H1 (cell line): ENCODE results near the gene SBF2. TPM values are rescaled to one million over a fixed set of nuclear protein-coding genes. Genes with fewer than 3 reads are reported as not detected.

Source experiments
- CTCF ChIA-PET: fragments of 300-600 bp; sonication (Branson Sonifier 250); formaldehyde crosslinking; loops from one replicate; lab custom pipeline; 2021; ENCODE audit not compliant: partially characterized antibody; lab: Charles Lee
- POLR2A ChIA-PET: fragments of 300-600 bp; sonication (Branson Sonifier 250); formaldehyde crosslinking; loops from one replicate; lab custom pipeline; 2021; ENCODE audit warnings: inconsistent platforms; ENCODE audit not compliant: partially characterized antibody; lab: Charles Lee
- DNase-seq, 2 experiments: peaks; one replicate each; pipeline versions ENCODE4 v3.0.0 to v3.0.0-alpha.2; 2010 to 2022; ENCODE audit warnings: low spot score in 2 of 2, low read depth in 1 of 2, mixed read lengths in 1 of 2
- FAIRE-seq: peaks from 2 replicates; lab custom pipeline; 2011; peaks lifted over from hg19 to GRCh38; lab: Jason Lieb, UNC
- H2AFZ ChIP-seq: 2 replicates; pipeline ENCODE4 v1.8.1; 2012; ENCODE audit warnings: low read length, inconsistent platforms
- H2AK5ac ChIP-seq: 2 replicates; pipeline ENCODE4 v1.6.1; 2013; ENCODE audit warnings: low read depth, low read length
- H2BK120ac ChIP-seq: replicated peaks from 2 replicates; pipeline ENCODE3; 2013; ENCODE audit warnings: low read depth, low read length, inconsistent platforms
- H2BK12ac ChIP-seq: 2 replicates; pipeline ENCODE4 v1.6.1; 2013; ENCODE audit warnings: low read depth, low read length
- H2BK15ac ChIP-seq: 2 replicates; pipeline ENCODE4 v1.6.1; 2013; ENCODE audit warnings: low read length
- H2BK20ac ChIP-seq: 2 replicates; pipeline ENCODE4 v1.6.1; 2013; ENCODE audit warnings: low read length
- H2BK5ac ChIP-seq: 2 replicates; pipeline ENCODE4 v1.6.1; 2013; ENCODE audit warnings: low read depth, low read length
- H3K14ac ChIP-seq: 2 replicates; pipeline ENCODE4 v1.6.1; 2013; ENCODE audit warnings: inconsistent platforms; ENCODE audit not compliant: insufficient read length
- H3K18ac ChIP-seq: 2 replicates; pipeline ENCODE4 v1.6.1; 2013; ENCODE audit warnings: low read length; ENCODE audit errors: extremely low read depth
- H3K23ac ChIP-seq: 2 replicates; pipeline ENCODE4 v1.6.1; 2013; ENCODE audit warnings: inconsistent platforms; ENCODE audit not compliant: insufficient read length
- H3K23me2 ChIP-seq: 2 replicates; pipeline ENCODE4 v1.6.1; 2013; ENCODE audit warnings: low read depth, low read length
- H3K27ac ChIP-seq: 2 replicates; pipeline ENCODE4 v1.6.1; 2011; ENCODE audit warnings: low read depth, low read length, inconsistent platforms
- H3K27me3 ChIP-seq, 4 experiments: replicated peaks in 1 of 4; 1 replicate in 1 of 4; 2 replicates in 3 of 4; pipeline versions ENCODE4 v1.6.1 to v1.8.1; 2011 to 2013; ENCODE audit warnings: low read length in 3 of 4, mild to moderate bottlenecking in 3 of 4, inconsistent platforms in 2 of 4, mixed read lengths in 2 of 4, moderate library complexity in 1 of 4; ENCODE audit not compliant: control insufficient read depth in 3 of 4, insufficient read depth in 3 of 4; ENCODE audit errors: extremely low read depth in 1 of 4
- H3K36me3 ChIP-seq, 4 experiments: 2 replicates each; pipeline versions ENCODE4 v1.6.1 to v1.8.1; 2011 to 2013; ENCODE audit warnings: mild to moderate bottlenecking in 4 of 4, low read length in 3 of 4, moderate library complexity in 2 of 4, control low read depth in 1 of 4, inconsistent platforms in 1 of 4; ENCODE audit not compliant: insufficient read depth in 4 of 4, control insufficient read depth in 2 of 4
- H3K4ac ChIP-seq: replicated peaks from 2 replicates; pipeline ENCODE3; 2013; ENCODE audit warnings: low read length, low read depth, mixed read lengths, inconsistent platforms; ENCODE audit not compliant: insufficient read length
- H3K4me1 ChIP-seq, 4 experiments: replicated peaks in 1 of 4; 1 replicate in 1 of 4; 2 replicates in 3 of 4; pipeline versions ENCODE4 v1.6.1 to v1.8.1; 2011 to 2013; ENCODE audit warnings: low read length in 3 of 4, inconsistent platforms in 2 of 4, mixed read lengths in 1 of 4; ENCODE audit not compliant: insufficient read depth in 4 of 4, control insufficient read depth in 3 of 4
- H3K4me2 ChIP-seq, 2 experiments: 2 replicates each; pipeline versions ENCODE4 v1.6.1 to v1.8.1; 2011 to 2013; ENCODE audit warnings: low read depth in 2 of 2, low read length in 2 of 2, control low read depth in 1 of 2, inconsistent platforms in 1 of 2, mild to moderate bottlenecking in 1 of 2; ENCODE audit not compliant: insufficient read depth in 1 of 2
- H3K4me3 ChIP-seq, 4 experiments: fragments of 200-600, 300-600 bp in 1 of 4; sonication (generic), shearing (Covaris generic), sonication (Bioruptor Twin) in 1 of 4; 2 replicates each; pipeline versions ENCODE4 v1.5.1 to v1.8.1; 2011 to 2016; ENCODE audit warnings: low read length in 4 of 4, low read depth in 3 of 4, control low read depth in 2 of 4, inconsistent platforms in 2 of 4, mild to moderate bottlenecking in 2 of 4, mixed read lengths in 1 of 4, moderate library complexity in 1 of 4; ENCODE audit not compliant: insufficient read depth in 2 of 4; ENCODE audit errors: extremely low read depth in 1 of 4
- H3K56ac ChIP-seq: replicated peaks from 2 replicates; pipeline ENCODE3; 2013; ENCODE audit warnings: low read depth, mild to moderate bottlenecking, mixed read lengths, low read length, inconsistent platforms; ENCODE audit not compliant: insufficient read length
- H3K79me1 ChIP-seq: 2 replicates; pipeline ENCODE4 v1.6.1; 2013; ENCODE audit warnings: low read depth, low read length, control low read depth
- H3K79me2 ChIP-seq, 2 experiments: 2 replicates each; pipeline versions ENCODE4 v1.6.1 to v1.8.1; 2012 to 2013; ENCODE audit warnings: low read length in 2 of 2, mild to moderate bottlenecking in 2 of 2, inconsistent platforms in 1 of 2; ENCODE audit not compliant: insufficient read depth in 2 of 2, control insufficient read depth in 1 of 2
- H3K9ac ChIP-seq, 4 experiments: replicated peaks in 1 of 4; 1 replicate in 1 of 4; 2 replicates in 3 of 4; pipeline versions ENCODE4 v1.6.1 to v1.8.1; 2011 to 2013; ENCODE audit warnings: low read depth in 3 of 4, low read length in 3 of 4, control low read depth in 2 of 4, mild to moderate bottlenecking in 2 of 4, moderate library complexity in 2 of 4, inconsistent platforms in 1 of 4; ENCODE audit errors: extremely low read depth in 1 of 4
- H3K9me3 ChIP-seq, 2 experiments: 2 replicates each; pipeline versions ENCODE4 v1.6.1 to v1.8.1; 2012 to 2013; ENCODE audit warnings: mild to moderate bottlenecking in 2 of 2, moderate library complexity in 2 of 2, control low read depth in 1 of 2, inconsistent platforms in 1 of 2, low read depth in 1 of 2, low read length in 1 of 2, mixed read lengths in 1 of 2; ENCODE audit not compliant: insufficient read depth in 2 of 2
- H4K20me1 ChIP-seq, 2 experiments: replicated peaks in 1 of 2; 2 replicates each; pipeline versions ENCODE3 to v1.8.1; 2011 to 2013; ENCODE audit warnings: inconsistent platforms in 2 of 2, low read length in 2 of 2, mild to moderate bottlenecking in 1 of 2; ENCODE audit not compliant: insufficient read depth in 2 of 2, control insufficient read depth in 1 of 2
- H4K5ac ChIP-seq: 2 replicates; pipeline ENCODE4 v1.6.1; 2013; ENCODE audit warnings: low read length, low read depth, mixed read lengths, inconsistent platforms; ENCODE audit not compliant: insufficient read length
- H4K8ac ChIP-seq: 2 replicates; pipeline ENCODE4 v1.8.0; 2013; ENCODE audit warnings: mild to moderate bottlenecking, moderate library complexity, low read length, inconsistent platforms; ENCODE audit not compliant: insufficient read depth; ENCODE audit errors: extremely low read depth
- H4K91ac ChIP-seq: replicated peaks from 2 replicates; pipeline ENCODE3; 2013; ENCODE audit warnings: low read length, mixed read lengths, inconsistent platforms; ENCODE audit not compliant: insufficient read length
- HDAC6 ChIP-seq: IDR thresholded peaks from one replicate; pipeline ENCODE4 v1.7.1; 2012; ENCODE audit warnings: low read depth, mild to moderate bottlenecking, inconsistent platforms, low read length, moderate library complexity
- KDM1A ChIP-seq: fragments of 200-600, 300-600 bp; sonication (generic); IDR thresholded peaks from 2 replicates; pipeline ENCODE4 v1.7.1; 2016; ENCODE audit warnings: mild to moderate bottlenecking, low read length, borderline replicate concordance
- NRF1 ChIP-seq: IDR thresholded peaks from 2 replicates; pipeline ENCODE4 v1.6.1; 2011; ENCODE audit warnings: mild to moderate bottlenecking, low read depth, low read length, improper control_type of control experiment
- PHF8 ChIP-seq: fragments of 200-600 bp; sonication (generic); conservative IDR thresholded peaks from 2 replicates; pipeline ENCODE4 v1.7.1; 2012; ENCODE audit warnings: low read depth, mild to moderate bottlenecking, inconsistent platforms, low read length, moderate library complexity
- RBBP5 ChIP-seq: IDR thresholded peaks from 2 replicates; pipeline ENCODE4 v1.7.1; 2012; ENCODE audit warnings: low read depth, mild to moderate bottlenecking, inconsistent platforms, low read length, moderate library complexity, borderline replicate concordance
- SP1 ChIP-seq: IDR thresholded peaks from 2 replicates; pipeline ENCODE4 v1.6.1; 2011; ENCODE audit warnings: low read depth, low read length
- SUZ12 ChIP-seq: fragments of 200-600 bp; sonication (generic); IDR thresholded peaks from 2 replicates; pipeline ENCODE4 v1.6.1; 2012; ENCODE audit warnings: mild to moderate bottlenecking, inconsistent platforms, low read length, moderate library complexity, mixed read lengths
- WGBS, 2 experiments: shearing (Covaris generic) in 1 of 2; methylation state at CpG; one replicate each; pipeline versions ENCODE4 v1.1.6 to v1.1.7; 2013 to 2015; ENCODE audit warnings: low lambda C conversion rate in 2 of 2, mixed read lengths in 2 of 2, inconsistent platforms in 1 of 2, low coverage in 1 of 2, missing lambda C conversion rate in 1 of 2; ENCODE audit not compliant: insufficient replicate concordance in 2 of 2, insufficient coverage in 1 of 2, insufficient read length in 1 of 2; ENCODE audit errors: extremely low coverage in 1 of 2, missing lambda C conversion rate in 1 of 2; 5-methylcytosine and 5-hydroxymethylcytosine counted together
- polyA plus RNA-seq, 7 experiments: library from polyadenylated mRNA; depleted of rRNA in 3 of 7; stranded (reverse) in 5 of 7; unstranded in 2 of 7; fragments of >200 nt in 5 of 7; fragments of 200-250 nt in 2 of 7; gene quantifications; 1 replicate in 5 of 7; 2 replicates in 1 of 7; 4 replicates in 1 of 7; pipeline versions ENCODE4 v1.2.1 to v1.2.3, GENCODE V29; 2011 to 2013; ENCODE audit warnings: missing spikeins in 2 of 7, mixed read lengths in 2 of 7
- total RNA-seq: library from RNA; stranded (reverse); fragmentation: NEBNext Ultra II Directional; extraction: Animal tissue kit (Norgen Biotek cat#: 25700); gene quantifications from 2 replicates; pipeline ENCODE4 v1.2.1, GENCODE V29; 2021

SBF2 gene
- total and polyA plus RNA-seq, 2 of the 8 experiments (the other 6 are each of a cell fraction or from before 2014, with no cell fraction given) = 36.7 to 50.5 TPM

- FAIRE-seq (no peak), DNase-seq (no peak)
- Histone ChIP-seq H2BK15ac (no peak overlapping the region), H3K23ac (no peak overlapping the region), H3K14ac (no peak overlapping the region), H3K27me3 (no peaks in the 10 kb centered on the region), H3K36me3 (peaks cover 0 to 17% (median 9%) of the 10 kb centered on the region in 4 experiments; a peak in 5 of 8 replicates), H4K5ac (no peak overlapping the region), H3K4me1 (peaks cover 0 to 3% (median 2%) of the 10 kb centered on the region in 4 experiments; a peak in 2 of 7 replicates), H2AK5ac (no peak overlapping the region), H3K18ac (no peak overlapping the region), H2BK120ac (no peak overlapping the region), H3K27ac (no peak overlapping the region), H3K9me3 (no peaks in the 10 kb centered on the region), H3K9ac (no peak overlapping the region)
- WGBS, 2 experiments = 93% methylated on average over 3 of the region's 3 CpGs; no CpG with 5 or more reads in 1 of the 2 experiments
- no peak for TF ChIP-seq SP1
- no peak for TF ChIP-seq PHF8
- TF ChIP-seq HDAC6 = no peak
- TF ChIP-seq KDM1A = no peak
- no peak for TF ChIP-seq SUZ12
- TF ChIP-seq RBBP5 = no peak
- no peak for TF ChIP-seq NRF1
- TF ChIP-seq, all 59 proteins: peak for 0
- H3K79me2 ChIP-seq = no peaks in the 10 kb centered on the region
- H3K23me2 ChIP-seq = no peaks in the 10 kb centered on the region
- POLR2A ChIA-PET = no interaction called here
- no peak overlapping the region for H3K4ac ChIP-seq
- H4K8ac ChIP-seq = no peak overlapping the region
- H2BK20ac ChIP-seq = no peak overlapping the region
- no peak overlapping the region for H3K4me2 ChIP-seq
- no peak overlapping the region for H3K56ac ChIP-seq
- H2BK5ac ChIP-seq = no peak overlapping the region
- H3K79me1 ChIP-seq = no peaks in the 10 kb centered on the region
- CTCF ChIA-PET = interaction anchor here (0.6 to 8.5 kb wide), 3 partner anchors 142 to 652 kb away, joined by 3 to 130 read pairs (median 4); no protein-coding TSS in a partner anchor
- H2AFZ ChIP-seq = no peak overlapping the region
- no peak overlapping the region for H2BK12ac ChIP-seq
- no peaks in the 10 kb centered on the region for H4K20me1 ChIP-seq
- H4K91ac ChIP-seq = no peak overlapping the region
- H3K4me3 ChIP-seq = no peak overlapping the region
Measured at GRCh38 chr11:9752091-9752490, 541.9 kb downstream of the SBF2 start.
